OCI-LY7 (cell line): ENCODE results near the gene S100A9.

Experiments used
- CTCF ChIP-seq: fragments of 200-600 bp; sonication (generic); conservative IDR thresholded peaks from 2 replicates; pipeline ENCODE4 v1.5.1; 2014; ENCODE audit warnings: mild to moderate bottlenecking, antibody characterized with exemption, low read length, moderate library complexity, mixed read lengths
- EZH2phosphoT487 ChIP-seq: fragments of 200-600 bp; sonication (generic); IDR thresholded peaks from 2 replicates; pipeline ENCODE4 v1.6.1; 2018; ENCODE audit warnings: low read depth, borderline replicate concordance, mild to moderate bottlenecking, mixed run types, antibody characterized with exemption, low read length, moderate library complexity, mixed read lengths

GRCh38 chr1:153348511-153349362, 8.9 kb upstream of the S100A9 start, which contains the start of gene PGLYRP4:
- TF ChIP-seq CTCF = no peak
- TF ChIP-seq EZH2phosphoT487 = no peak
